ENCODE data around the gene IL17F.

GRCh38 chr6:52245425-52245824 lies 1.1 kb upstream of the IL17F start:
- TF ChIP-seq CREB1 (IDR thresholded peaks at IDR 0.05) (no peak), KDM4A (IDR thresholded peaks at IDR 0.05; ENCODE audit: low read depth, low read length, severe bottlenecking) (no peak), CTCF (IDR thresholded peaks at IDR 0.05; ENCODE audit: control extremely low read depth in 1 of 3, insufficient read depth in 1 of 3, low read depth in 1 of 3, low read length in 3 of 3) (no peak), POLR2A (IDR thresholded peaks at IDR 0.05; ENCODE audit: control extremely low read depth in 1 of 2, low read depth in 2 of 2, low read length in 2 of 2) (no peak), GABPA (IDR thresholded peaks at IDR 0.05; ENCODE audit: borderline replicate concordance, insufficient read depth, low read length) (no peak), USF2 (IDR thresholded peaks at IDR 0.05; ENCODE audit: low read length) (no peak), POLR2AphosphoS5 (IDR thresholded peaks at IDR 0.05; ENCODE audit: low read depth, low read length) (no peak), MAFK (IDR thresholded peaks at IDR 0.05; ENCODE audit: low read depth, low read length) (no peak), GTF2F1 (IDR thresholded peaks at IDR 0.05; ENCODE audit: borderline replicate concordance, low read depth, low read length) (no peak), KDM1A (IDR thresholded peaks at IDR 0.05; ENCODE audit: borderline replicate concordance, low read length) (no peak), FOSL1 (IDR thresholded peaks at IDR 0.05; ENCODE audit: insufficient read depth, low read depth, low read length) (no peak), RAD21 (IDR thresholded peaks at IDR 0.05 in 1 of 2, conservative IDR thresholded peaks at IDR 0.05 in 1 of 2; ENCODE audit: low read depth in 2 of 2, low read length in 2 of 2) (no peak), YY1 (IDR thresholded peaks at IDR 0.05; ENCODE audit: low read depth, low read length) (no peak), BCL11A (IDR thresholded peaks at IDR 0.05; ENCODE audit: low read depth in 2 of 2, low read length in 2 of 2) (no peak)
